Measurements from ENCODE around the gene COPZ1.

The COPZ1 gene

DNA sequence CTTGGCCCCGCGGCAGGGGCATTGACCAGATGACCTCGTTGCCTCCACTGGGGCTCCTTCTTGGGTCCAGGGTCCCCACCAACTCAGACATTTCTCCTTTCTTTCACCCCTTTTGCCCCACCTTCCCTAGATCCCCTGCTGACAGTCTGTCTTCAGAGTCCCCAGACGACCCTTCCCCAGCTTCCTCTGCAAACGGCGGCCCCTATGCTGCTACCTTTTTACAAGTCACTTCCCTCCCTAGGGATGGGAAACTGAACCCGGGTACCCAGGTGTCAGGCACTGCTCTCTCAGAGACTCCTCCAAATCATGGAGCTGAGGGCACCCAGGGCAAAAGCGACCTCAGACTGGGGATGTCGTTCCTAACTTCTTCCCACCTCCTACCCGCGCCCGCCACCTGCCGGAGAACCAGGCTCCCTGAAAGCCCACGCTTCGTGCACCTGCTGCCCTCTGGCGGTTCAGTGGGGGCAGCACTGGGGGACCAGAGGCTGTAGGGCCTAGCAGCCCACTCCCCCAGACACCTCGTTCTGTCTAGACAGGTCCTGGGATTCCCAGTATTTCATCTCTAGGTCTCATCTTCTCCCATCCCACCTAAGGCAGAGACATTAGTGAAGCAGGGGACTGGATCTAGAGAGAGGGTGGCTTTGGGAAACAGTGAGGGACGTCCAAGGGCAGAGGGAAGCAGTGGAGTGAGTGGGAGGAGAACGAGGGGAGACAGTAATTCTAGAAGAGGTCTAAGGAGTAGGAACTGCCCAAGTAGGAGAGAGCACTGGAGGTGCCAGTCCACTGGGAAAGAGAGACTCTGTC lies 54.7 kb downstream of the COPZ1 start:
- DNase-seq = peak; percentile 79

DNA sequence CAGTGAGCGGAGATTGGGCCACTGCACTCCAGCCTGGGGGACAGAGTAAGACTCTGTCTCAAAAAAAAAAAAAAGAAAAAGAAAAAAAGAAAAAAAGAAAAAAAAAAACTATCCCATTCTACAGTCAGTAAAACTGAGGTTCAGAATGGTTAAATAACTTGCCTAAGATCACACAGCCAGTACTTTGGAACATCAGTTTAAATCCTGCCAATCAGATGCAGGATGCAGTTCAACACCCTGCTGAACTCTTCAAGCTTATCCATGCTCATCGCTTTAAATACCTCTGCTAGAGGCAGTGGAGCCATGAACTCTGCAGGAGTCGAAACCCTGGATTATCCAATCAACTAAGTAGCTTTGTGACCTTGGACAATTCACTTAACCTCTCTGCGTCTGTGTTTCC lies 56.2 kb downstream of the COPZ1 start:
- no peak for DNase-seq

DNA sequence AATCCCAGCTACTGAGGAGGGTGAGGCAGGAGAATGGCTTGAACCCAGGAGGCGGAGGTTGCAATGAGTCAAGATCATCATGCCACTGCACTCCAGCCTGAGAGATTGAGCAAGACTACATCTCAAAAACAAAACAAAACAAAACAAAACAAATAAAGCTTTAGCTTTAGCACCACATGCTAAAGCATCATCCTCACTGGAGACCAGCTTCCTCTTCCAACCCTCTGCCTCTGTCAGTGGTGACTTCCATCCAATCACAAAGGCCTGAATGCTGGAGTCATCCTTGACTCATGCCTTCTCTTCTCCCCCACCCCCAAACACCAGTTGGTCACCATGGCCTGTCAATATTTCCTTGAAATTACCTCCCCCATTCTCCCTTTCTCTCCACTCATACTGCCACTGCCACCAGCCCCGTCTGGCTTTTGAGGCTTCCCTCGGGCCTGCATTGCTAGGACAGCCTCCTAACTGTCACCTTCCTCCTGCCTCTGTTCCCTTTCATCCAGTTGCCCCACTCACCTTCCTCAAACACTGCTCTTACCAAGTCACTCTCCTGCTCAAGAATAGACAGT lies 58.2 kb downstream of the COPZ1 start:
- DNase-seq = peak; percentile 77

DNA sequence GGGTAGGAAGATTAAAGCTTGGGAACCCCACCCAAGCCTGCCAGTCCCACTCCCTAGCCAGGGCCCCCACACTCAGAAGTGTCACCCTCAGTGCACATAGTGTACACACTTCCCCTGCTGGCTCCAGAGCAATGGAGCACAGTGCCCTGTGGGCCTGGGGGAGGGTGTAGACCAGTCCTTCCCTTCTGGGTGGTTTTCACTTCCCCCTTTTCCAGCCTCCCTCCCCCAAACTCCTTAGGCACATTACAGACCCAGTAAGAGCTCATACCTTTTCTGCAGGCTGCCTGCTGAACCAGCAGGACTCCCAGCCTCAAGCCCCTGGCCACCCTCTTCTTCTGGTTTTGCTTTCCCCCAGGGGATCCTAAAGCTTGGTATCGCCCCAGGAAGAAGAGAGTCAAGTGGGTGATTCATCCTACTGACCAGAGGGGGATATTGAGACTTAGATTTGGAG lies 59.7 kb downstream of the COPZ1 start, which contains the start of gene ZNF385A:
Gene ZNF385A (minus strand): TSS at position 143 of the 451 bp plus-strand sequence. CDS start 219 bp downstream, outside the sequence.
- no peak for DNase-seq

DNA sequence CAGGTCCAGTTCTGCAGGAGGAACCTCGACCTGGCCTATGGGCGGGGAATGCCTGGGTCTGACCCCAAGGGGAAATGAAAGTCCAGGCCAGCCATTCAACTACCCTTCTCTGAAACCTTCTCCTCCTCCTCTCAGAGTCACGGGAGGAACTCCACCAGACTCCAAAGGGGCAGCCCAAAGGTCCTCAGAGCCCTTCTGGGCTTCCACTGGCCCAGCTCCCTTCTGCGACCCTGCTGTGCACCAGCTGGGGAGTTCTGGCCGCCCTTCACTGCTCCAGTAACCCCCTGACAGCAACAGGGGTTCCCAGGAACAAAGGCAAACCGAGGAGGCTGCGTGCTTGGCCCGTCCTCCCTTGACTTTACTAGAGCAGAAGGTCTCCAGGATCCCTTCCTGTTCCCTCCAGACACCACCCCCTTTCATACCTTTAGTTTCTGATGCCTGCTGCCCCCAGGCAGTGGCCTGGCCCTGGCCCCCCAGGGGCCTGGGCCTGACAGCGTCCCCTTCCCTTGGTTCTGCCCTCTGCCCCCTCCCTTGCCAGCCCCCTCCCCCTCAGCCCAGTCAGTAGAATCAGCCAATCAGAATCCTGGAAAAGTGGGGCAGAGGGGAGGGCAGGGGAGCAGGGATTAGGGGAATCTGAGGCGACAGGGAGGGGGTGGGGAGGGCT lies 60.5 kb downstream of the COPZ1 start:
- no peak for DNase-seq

DNA sequence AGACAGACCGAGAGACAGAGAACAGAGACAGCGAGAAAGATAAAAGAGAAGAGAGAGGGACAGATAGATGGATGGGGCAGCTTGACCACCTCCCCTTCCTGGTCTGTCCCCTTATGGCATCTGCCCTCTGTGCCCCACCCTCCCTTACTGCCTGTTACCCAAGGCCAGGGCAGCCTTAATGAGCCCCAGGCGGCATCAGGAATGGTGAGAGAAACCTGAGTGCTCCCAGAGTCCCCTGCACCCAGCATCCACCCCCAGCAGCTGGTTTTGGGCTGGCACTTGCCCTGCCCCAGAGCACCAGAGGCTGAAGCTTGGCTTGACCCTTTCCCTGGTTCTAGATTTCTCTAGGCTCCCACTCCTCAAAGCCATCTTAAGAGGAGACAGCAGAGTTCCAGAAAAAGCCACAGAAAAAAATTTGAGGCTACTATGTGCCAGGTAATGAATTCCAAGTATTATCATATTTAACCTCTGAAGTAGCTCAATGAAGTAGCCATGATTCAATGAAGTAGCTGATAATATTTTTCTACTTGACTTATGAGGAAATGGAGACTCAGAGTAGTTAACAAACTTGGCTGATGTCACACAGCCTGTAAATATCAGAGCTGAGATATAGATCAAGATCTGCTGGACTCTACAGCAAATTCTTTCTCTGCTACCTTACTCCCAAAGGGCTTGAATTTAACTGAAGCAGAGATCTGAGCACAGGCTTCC lies 61.6 kb downstream of the COPZ1 start:
- no peak for DNase-seq

DNA sequence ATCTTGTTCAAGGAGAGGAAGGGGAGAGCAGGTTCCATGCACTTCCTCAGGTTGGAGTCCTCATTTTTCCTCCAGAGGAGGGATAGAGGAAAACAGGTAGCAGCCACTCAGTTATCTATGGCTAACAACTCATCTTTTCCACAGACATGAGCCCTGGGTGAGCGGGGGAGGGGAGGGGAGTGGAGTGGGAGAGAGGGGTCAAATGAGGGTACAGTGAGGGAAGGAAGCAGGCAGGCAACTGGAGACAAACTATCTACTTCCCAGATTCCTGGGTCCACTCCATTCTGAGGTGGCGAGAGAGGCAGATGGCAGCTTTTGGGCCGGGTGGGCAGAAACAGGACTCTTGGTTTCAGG lies 62.2 kb downstream of the COPZ1 start:
- no peak for DNase-seq

DNA sequence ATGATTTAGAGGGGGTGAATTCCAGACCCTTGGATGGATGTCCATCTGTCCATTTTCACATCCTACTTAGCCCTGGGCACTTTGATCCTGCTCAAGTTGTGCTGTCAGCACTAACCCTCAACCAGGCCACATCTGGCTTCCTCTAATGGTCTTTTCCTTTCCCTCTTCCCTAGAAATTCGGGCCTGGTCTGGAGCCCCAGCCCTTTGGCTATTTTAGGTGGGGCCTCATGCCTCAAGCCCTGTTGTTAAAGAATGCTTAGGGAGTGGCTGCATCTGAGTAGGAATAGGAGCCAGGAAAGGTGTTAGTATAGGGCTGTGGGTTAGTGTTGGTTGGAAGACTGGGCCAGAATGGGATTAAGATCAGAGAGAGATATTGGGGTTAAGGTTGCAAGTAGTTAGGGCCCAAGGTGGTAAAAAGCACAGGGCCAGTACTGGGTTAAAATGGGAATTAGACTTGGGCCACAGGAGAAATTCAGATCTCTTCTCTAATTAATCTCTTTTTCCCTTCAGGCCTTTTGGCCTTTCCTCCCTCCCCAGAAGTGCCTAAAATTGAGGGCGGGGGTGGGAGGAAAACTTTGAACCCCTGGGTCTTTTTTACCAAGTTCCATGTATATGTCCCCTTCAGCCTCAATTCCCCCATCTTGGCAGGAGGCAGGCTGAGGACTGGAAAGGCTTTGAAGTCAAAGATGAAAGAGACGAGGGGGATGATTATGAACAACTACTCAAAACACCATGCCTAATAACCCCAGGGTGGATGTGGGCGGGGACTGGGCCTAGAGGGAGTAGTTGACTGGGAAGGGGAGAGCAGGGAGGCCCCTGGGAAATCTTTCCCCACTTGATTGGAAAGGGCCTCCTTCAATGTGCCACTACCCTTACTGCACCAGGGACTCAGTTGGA lies 63.6 kb downstream of the COPZ1 start:
- DNase-seq = no peak

DNA sequence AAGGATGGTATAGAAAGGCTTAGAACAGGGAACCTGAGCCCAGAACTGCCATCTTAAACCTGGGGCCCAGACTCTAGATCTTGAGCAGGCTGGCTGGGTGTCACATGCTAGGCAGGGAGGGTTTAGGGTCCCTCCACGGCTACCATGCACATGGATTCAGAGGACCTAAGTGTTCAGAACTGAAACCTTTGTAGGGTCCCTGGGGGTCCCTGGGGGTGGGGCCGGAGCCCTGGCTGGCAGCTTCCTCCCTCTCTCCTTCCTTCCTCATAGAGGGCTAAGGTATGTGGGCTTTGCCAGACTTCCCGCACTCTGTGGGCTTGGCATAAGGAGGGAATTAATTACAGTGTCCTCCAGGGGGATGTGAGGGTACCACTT lies 64.2 kb downstream of the COPZ1 start:
- no peak for DNase-seq

DNA sequence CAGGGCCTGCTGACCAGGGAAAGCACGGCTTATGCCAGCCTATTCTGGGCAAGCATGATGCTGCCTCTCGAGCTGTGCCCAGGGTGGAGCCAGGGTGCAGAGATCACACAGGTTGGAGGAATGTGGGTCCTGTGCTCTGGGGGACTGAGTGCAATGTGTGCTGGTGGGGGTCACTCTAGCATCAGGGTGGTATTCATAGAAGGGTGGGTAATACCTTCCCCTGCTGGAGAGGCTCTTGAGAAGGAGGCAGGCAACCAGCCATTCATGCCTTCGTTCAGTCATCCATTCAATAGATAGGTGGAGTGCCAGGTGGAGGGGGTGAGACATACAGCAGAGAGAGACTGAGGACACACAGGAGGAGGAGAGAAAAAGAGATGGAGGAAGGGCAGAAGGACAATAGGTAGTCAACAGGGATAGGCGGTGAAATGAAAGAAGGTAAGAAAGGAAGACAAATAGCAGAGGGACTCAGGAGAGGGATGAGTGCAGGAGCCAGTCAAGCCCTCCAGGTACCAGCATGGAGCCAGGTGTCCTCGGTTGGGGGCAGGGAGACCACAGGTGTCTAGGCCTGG lies 64.8 kb downstream of the COPZ1 start:
- no peak for DNase-seq

DNA sequence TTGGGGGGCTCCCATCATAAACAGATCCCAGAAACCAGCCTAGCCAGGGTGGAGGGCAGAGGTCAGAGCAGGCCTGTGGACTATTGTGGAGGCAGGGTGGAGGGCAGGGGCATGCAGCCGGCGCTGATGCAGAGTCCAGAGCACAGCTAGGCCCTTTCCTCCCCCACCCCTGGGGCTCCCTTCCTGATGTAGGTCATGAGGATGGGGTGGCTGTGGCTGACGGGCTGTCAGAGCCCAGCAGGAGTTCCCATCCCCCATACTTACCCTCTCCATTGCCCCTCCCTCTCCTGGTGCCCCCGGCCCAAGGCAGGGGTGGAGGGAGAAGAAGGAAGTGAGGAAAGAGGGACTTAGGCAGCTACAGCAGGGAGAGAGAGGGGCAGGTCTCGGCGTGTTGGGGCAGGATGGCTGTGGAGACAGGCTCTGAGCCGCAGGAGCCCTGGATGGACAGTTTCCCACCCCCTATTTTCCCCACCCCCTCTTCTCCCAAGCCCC lies 65.3 kb downstream of the COPZ1 start:
- DNase-seq = no peak

DNA sequence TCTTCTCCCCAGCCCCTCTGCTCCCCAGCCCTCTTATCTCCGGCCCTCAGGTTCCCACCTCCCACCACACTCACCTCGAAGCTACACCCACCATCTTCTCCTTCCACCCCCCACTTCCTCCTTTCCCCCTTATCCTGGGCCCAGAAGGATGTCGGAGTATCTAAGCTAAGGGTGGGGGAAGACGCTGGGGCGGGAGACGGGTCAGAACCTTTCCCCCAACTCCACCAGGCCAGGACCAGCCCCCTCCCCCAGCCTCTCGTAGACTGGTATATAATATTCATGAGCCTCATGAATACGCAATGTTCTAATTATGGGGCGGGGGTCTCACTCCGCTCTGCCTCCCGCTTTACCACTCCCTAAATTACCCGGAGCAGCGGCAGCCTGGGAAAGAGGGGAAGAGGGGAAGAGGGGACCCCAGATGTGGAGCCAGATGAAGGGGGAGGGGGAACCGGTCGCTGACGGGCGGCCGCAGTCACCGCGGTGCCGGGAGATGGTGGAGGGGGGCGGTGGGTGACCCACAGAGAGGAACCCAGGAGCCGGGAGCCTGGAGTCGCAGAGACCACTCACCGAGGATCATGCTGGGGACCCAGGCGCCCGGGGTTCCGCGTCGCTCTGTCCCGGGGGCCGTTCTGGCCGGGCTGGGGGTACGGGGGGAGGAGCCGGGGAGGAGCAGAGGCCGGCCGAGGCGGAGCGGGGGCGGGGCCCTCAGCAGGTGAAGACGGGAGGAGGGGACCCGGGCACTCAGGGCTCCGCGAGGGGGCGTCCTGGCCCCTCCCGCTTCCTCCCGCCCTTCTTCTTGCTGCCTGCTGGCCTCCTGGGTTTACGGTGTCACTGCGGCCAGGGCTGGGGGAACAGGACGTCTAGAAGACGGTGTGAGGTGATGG lies 66.0 kb downstream of the COPZ1 start:
- DNase-seq = no peak

DNA sequence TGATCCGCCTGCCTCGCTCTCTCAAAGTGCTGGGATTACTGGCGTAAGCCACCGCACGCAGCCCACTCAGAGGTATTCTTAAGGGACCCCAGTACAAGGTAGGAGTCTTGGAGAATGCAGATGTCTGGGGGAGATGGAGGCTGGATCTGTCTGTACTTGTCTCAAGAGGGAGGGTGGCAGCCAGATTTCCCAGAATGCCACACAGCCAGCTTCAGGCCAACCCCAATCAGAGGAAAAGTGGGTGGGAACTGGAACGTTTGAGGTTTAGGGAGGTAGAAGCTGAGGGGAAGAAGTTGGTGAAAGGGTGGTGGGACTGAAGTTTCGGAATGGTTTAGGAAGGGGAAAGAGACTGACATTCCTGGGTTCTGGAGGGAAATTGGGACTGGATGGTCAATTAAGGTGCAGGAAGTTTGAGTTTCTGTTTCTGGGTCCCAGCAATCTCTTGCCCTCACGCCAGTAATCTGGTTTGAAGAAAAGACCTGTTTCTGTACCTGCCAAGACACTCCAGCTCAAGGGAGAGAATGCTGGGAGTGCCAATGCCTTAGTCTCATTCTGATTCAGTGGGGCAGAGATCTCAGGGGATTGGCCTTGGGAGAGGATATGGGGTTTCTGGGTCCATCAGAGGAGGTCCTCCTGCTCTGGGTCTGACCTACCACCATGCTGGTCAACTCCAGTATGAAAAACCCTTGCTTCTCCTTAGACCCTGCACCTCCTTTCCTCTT lies 67.7 kb downstream of the COPZ1 start:
- no peak for DNase-seq

DNA sequence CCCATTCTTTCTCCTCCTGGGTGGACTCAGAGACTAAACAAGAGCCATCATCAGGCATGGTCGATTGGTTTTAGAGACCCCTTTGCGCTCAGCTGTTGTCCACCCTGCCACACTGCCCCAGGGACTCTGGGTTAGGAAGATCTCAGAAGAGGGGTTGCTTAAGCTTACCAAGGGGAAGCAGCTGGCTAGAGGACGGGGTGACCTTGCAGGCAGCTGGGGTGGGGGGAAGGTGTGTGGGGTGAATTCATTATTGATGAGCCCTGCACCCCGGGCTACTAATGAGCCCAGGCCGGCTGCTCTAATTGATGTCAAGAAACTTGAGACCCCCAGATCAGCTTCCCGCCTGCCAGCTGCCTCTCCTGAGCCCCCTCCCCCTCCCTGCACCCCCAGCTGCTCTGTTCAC lies 68.3 kb downstream of the COPZ1 start:
- no peak for DNase-seq

DNA sequence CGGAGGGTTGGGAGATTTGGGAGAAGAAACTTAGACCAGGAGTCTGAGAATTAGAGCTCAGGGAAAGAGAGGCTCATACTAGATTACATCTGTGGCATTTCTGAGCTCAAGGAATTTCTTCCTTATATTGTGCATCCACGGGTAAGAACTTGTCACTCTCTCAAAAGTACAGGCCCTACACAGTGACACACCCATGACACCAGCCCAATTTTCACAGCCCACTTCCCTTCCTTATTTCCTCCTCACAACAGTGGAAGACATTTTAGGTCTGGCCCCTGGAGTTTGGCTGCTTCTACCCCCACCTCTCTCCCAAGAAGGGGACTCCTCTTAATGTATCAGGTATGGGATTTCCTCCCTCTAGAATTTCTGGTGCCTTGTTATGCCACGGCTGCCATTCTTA lies 68.8 kb downstream of the COPZ1 start:
- DNase-seq = no peak

DNA sequence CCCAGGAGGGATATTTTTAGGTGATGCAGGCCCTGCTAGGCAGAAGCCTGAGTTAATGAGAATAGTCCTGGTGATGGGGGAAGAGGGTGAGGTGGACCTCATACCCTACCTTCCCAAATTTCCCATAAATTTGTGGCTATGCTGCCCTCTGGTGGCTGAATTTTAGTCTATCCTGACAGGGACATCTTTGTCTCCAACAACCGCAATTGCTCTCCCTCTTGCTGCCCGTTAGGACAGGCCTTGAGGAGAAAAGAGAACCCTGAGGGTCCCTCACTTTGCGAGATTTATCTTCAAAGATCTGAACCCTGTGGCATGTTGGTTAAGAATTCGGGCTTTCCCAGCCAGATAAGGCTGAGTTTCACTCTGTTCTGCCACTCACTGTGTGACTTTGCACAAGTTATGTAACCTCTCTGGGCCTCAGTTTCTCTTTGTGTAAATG lies 69.4 kb downstream of the COPZ1 start:
- no peak for DNase-seq

DNA sequence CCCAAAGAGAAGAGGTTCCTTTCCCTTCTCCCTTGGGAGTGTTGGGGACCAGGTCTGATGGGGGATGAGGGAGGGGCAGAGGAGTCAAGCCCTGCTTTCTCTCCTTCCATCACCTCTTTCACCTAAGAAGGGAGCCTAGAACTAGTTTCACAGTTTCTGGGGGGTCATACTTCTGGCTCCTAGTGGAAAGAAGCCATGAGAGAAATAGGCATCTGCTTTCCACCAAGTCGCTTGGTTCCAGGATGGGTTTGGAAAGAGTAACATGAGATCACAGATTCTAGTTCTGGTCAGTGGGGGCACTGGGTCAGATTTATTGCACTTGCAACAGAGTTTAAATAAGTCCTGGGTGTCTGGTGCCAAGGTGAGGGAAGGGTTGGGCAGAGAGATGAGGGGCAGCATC lies 70.1 kb downstream of the COPZ1 start:
- no peak for DNase-seq

DNA sequence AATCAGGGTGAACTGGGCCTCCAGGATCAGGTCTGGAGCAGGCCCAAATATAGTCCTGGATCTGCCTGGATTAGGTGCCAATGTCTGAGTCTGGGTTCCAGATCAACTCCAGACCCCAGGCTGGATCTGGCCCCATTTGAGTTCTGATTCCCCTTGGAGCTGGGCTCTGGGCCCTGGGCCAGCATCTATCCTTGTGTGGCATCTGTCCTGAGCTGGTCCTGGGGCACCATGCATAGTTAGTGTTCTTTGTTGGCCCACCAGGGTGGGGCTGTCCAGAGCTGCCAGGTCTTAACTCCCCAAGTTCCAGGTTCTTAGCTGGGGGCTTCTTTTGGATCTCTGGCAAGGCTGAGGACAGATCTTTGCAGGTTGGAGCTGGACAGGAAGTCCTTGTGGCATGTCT lies 70.6 kb downstream of the COPZ1 start:
- DNase-seq = no peak

DNA sequence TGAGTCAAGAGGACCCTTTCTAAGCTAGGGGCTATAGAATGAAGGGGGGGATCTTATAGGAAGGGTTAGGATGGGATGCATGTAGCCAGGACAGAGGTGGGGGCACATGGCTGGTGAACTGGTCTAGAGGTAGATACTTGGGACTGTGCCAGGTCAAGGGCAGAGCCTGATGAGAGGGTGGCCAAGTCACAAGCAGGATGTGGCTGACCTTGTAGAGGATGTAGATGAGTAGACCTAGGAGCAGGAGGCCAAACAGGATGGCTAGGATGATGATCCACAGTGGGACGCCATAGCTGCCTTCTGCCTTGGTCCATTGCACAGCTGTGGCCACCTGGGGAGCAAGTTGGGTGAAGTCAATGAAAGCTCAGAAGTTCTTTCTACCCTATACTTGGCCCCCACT lies 72.2 kb downstream of the COPZ1 start:
- DNase-seq = no peak

DNA sequence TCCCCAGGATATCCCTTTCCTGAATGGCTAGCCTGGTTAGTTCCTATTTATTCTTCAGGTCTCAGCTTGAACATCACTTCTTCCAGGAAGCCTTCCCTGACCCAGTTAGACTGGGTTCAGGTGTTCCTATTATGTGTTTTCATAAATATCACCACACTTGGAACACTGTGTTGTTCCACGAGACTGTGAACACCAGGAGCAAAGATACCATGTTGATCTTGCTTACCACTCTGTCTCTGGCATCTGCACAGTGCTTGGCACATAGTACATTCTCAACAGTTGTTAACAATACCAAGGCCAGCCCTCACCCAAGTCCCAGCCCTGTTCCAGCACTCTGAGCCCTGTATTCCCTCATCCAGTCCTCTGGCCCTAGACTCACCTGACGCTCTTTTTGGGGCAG lies 73.3 kb downstream of the COPZ1 start:
- DNase-seq = no peak
